Measurements from ENCODE around the gene LPP. TPM values are rescaled to one million over a fixed set of nuclear protein-coding genes. Genes with fewer than 3 reads are reported as not detected.

The LPP gene
- polyA plus RNA-seq, 2 of the 4 experiments (the other 2 are of a cell fraction) = 11.0 to 30.8 TPM

DNA sequence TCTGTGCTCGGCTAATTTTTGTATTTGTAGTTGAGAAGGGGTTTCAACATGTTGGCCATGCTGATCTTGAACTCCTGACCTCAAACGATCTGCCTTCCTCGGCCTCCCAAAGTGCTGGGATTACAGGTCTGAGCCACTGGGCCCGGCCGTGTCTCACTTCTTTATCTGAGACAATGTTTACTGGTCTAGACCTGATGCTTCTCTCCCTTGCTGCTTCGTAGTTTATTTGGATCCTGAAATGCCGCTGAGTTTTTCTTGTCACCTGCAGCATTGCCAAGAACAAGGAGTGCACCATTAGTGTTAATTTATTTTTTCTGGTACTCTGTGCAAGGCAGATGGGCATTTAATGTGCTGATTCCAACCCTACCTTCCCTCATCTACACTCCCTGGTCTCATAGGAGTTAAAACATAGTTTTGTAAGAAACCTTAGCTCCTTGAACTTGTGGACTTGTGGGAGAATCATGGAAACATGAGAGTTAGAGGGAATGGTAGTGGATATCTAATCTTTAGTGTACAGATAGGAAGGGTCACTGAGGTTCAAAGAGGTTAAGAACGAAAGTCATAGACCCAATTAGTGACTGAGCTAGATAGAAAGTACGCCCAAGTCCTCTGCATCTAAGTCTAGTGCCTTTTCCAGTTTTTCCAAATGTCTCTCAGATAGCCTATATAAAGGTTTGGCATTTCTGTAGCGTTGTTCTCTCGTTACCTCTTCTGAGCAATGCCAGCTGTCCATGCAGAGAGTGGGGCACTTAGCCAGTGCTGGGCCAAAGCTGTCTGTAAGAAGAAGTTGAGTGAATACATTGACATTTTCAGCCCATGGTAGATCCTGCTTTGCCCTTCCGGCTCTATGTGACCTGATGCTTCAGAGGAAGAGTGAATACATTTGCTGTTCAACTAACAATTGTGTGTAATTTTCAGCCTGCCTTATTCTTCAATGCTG lies 244.1 kb downstream of the LPP start:
- ChIA-PET POLR2A (no interaction called here), CTCF (interaction anchor here (0.6 kb wide), 1 partner anchor 650 kb away, joined by 3 read pairs; no protein-coding TSS in a partner anchor)
- Histone ChIP-seq H3K4me2 (no peak overlapping the region), H3K9me3 (no peaks in the 10 kb centered on the region), H3K27ac (no peak overlapping the region), H3K4me3 (no peak overlapping the region), H3K4me1 (peaks cover 24% of the 10 kb centered on the region)
- DNase-seq (ENCODE audit: low read depth in 1 of 2, low spot score in 1 of 2) = no peak
- WGBS (ENCODE audit: missing lambda C conversion rate) = 89% methylated on average over 12 of the region's 12 CpGs
- no peak for FAIRE-seq
- TF ChIP-seq POLR2AphosphoS2 (conservative IDR thresholded peaks at IDR 0.05; ENCODE audit: low read length) (no peak), RAD21 (conservative IDR thresholded peaks at IDR 0.05 in 1 of 2, IDR thresholded peaks at IDR 0.05 in 1 of 2) (no peak), PHF8 (IDR thresholded peaks at IDR 0.05; ENCODE audit: borderline replicate concordance, low read depth) (no peak), HOXB5 (CRISPR knock-in tag; IDR thresholded peaks at IDR 0.05) (no peak), ZFP36 (IDR thresholded peaks at IDR 0.05; ENCODE audit: borderline replicate concordance, partially characterized antibody) (no peak), BHLHE40 (IDR thresholded peaks at IDR 0.05; ENCODE audit: low read depth, low read length) (no peak), NFE2L2 (conservative IDR thresholded peaks at IDR 0.05; ENCODE audit: low read length) (no peak)
- TF ChIP-seq, protein P1, sequence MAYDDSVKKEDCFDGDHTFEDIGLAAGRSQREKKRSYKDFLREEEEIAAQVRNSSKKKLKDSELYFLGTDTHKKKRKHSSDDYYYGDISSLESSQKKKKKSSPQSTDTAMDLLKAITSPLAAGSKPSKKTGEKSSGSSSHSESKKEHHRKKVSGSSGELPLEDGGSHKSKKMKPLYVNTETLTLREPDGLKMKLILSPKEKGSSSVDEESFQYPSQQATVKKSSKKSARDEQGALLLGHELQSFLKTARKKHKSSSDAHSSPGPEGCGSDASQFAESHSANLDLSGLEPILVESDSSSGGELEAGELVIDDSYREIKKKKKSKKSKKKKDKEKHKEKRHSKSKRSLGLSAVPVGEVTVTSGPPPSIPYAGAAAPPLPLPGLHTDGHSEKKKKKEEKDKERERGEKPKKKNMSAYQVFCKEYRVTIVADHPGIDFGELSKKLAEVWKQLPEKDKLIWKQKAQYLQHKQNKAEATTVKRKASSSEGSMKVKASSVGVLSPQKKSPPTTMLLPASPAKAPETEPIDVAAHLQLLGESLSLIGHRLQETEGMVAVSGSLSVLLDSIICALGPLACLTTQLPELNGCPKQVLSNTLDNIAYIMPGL (CRISPR knock-in tag; IDR thresholded peaks at IDR 0.05; ENCODE audit: borderline replicate concordance) = no peak
- ATAC-seq = no peak

DNA sequence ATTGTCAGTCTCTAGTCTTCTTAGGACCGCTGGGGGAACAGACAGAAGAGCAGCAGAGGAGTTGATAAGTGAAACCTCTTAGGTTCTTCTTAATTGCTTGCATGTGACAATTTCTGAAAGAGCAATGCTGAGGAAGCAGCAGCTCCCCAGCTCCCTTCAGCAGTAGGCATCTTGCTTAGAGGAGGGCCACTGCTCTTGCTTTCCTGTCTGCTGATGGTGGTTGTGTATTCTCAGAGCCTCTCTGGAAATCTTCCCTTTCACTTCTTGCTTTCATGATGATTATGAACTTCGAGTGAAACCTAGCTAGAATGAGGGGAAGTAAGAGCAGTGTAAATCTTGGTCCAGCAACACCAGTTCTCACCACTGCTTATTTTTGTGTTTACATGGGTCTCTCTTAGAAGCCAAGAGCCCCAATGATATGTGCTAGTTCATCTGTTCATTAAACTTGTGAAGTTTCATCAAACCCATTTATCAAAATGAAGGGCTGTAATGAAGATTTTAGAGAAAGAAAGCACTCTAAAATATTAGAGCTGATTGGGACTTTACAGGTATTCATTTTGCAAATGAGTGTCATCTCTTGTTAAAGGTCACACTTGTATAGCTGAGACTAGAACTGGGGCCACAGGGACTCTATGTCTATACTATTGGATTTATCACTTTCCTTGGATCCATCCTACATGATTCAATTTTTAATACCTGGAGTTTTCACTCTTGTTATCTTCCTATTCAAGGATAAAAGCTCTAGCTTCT lies 246.7 kb downstream of the LPP start:
- FAIRE-seq = no peak

More for the DNA sequence above, 246.7 kb downstream of the LPP start:
- Histone ChIP-seq H3K4me1 (peaks cover 4% of the 10 kb centered on the region; the same call in 2 of the 3 replicates), H3K4me3 (no peak overlapping the region), H3K4me2 (no peak overlapping the region), H3K27ac (no peak overlapping the region; a peak in 1 of 6 replicates), H3K9me3 (no peaks in the 10 kb centered on the region)
- DNase-seq (ENCODE audit: low read depth in 1 of 2, low spot score in 1 of 2) (no peak), ATAC-seq (no peak)
- TF ChIP-seq RNF2 (IDR thresholded peaks at IDR 0.05; ENCODE audit: borderline replicate concordance, low read depth) (no peak), CHD2 (IDR thresholded peaks at IDR 0.05; ENCODE audit: low read length, partially characterized antibody) (no peak), KDM1A (IDR thresholded peaks at IDR 0.05; ENCODE audit: low read depth) (no peak), RCOR1 (IDR thresholded peaks at IDR 0.05; ENCODE audit: low read depth, low read length) (no peak), JUNB (IDR thresholded peaks at IDR 0.05) (no peak), POLR2AphosphoS2 (conservative IDR thresholded peaks at IDR 0.05; ENCODE audit: low read length) (no peak), EHF (CRISPR knock-in tag; IDR thresholded peaks at IDR 0.05) (no peak), BHLHE40 (IDR thresholded peaks at IDR 0.05; ENCODE audit: low read depth, low read length) (no peak), TFCP2L1 (CRISPR knock-in tag; IDR thresholded peaks at IDR 0.05) (no peak), POLR2A (IDR thresholded peaks at IDR 0.05; ENCODE audit: low read length) (no peak), RFX5 (IDR thresholded peaks at IDR 0.05) (no peak)
- TF ChIP-seq, protein P2, sequence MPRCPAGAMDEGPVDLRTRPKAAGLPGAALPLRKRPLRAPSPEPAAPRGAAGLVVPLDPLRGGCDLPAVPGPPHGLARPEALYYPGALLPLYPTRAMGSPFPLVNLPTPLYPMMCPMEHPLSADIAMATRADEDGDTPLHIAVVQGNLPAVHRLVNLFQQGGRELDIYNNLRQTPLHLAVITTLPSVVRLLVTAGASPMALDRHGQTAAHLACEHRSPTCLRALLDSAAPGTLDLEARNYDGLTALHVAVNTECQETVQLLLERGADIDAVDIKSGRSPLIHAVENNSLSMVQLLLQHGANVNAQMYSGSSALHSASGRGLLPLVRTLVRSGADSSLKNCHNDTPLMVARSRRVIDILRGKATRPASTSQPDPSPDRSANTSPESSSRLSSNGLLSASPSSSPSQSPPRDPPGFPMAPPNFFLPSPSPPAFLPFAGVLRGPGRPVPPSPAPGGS (IDR thresholded peaks at IDR 0.05) = no peak
- TF ChIP-seq, protein P3, sequence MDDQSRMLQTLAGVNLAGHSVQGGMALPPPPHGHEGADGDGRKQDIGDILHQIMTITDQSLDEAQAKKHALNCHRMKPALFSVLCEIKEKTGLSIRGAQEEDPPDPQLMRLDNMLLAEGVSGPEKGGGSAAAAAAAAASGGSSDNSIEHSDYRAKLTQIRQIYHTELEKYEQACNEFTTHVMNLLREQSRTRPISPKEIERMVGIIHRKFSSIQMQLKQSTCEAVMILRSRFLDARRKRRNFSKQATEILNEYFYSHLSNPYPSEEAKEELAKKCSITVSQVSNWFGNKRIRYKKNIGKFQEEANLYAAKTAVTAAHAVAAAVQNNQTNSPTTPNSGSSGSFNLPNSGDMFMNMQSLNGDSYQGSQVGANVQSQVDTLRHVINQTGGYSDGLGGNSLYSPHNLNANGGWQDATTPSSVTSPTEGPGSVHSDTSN (IDR thresholded peaks at IDR 0.05) = no peak
- ChIA-PET CTCF (interaction anchor here (0.8 to 1.2 kb wide), 2 partner anchors 13 to 660 kb away, joined by 3 read pairs; no protein-coding TSS in a partner anchor), POLR2A (no interaction called here)
- WGBS (ENCODE audit: missing lambda C conversion rate) = 93% methylated on average over 2 of the region's 2 CpGs
